ENCODE results near the gene CHRD.

CHRD gene

GRCh38 chr3:184409946-184410500 lies 30.2 kb downstream of the CHRD start:
- H3K4me3 ChIP-seq (ENCODE audit: low read depth, low read length), result no peak overlapping the region
- no peak for TF ChIP-seq CTCF (IDR thresholded peaks at IDR 0.05; ENCODE audit: low read depth, low read length, missing control alignments)
- no peak for DNase-seq (ENCODE audit: low read depth)

GRCh38 chr3:184414418-184415202 lies 34.8 kb downstream of the CHRD start:
- no peak overlapping the region for H3K4me3 ChIP-seq (ENCODE audit: low read depth, low read length)
- TF ChIP-seq CTCF (IDR thresholded peaks at IDR 0.05; ENCODE audit: low read depth, low read length, missing control alignments), result no peak
- no peak for DNase-seq (ENCODE audit: low read depth)

- DNase-seq (ENCODE audit: low read depth), result no peak
- TF ChIP-seq CTCF (IDR thresholded peaks at IDR 0.05; ENCODE audit: low read depth, low read length, missing control alignments), result no peak
- no peak overlapping the region for H3K4me3 ChIP-seq (ENCODE audit: low read depth, low read length)
These were observed 35.3 kb downstream of the CHRD start for GRCh38 chr3:184415203-184415490.

GRCh38 chr3:184417619-184418327 lies 37.9 kb downstream of the CHRD start:
- DNase-seq (ENCODE audit: low read depth), result peak; percentile 27
- no peak overlapping the region for H3K4me3 ChIP-seq (ENCODE audit: low read depth, low read length)
- TF ChIP-seq CTCF (IDR thresholded peaks at IDR 0.05; ENCODE audit: low read depth, low read length, missing control alignments), result peak; percentile 99

- H3K4me3 ChIP-seq (ENCODE audit: low read depth, low read length), result no peak overlapping the region
- no peak for DNase-seq (ENCODE audit: low read depth)
- TF ChIP-seq CTCF (IDR thresholded peaks at IDR 0.05; ENCODE audit: low read depth, low read length, missing control alignments), result no peak
These were observed 39.3 kb downstream of the CHRD start for GRCh38 chr3:184419171-184419570.

GRCh38 chr3:184423561-184423960 lies 43.7 kb downstream of the CHRD start:
- DNase-seq (ENCODE audit: low read depth), result no peak
- no peak for TF ChIP-seq CTCF (IDR thresholded peaks at IDR 0.05; ENCODE audit: low read depth, low read length, missing control alignments)

More at GRCh38 chr3:184423561-184423960, 43.7 kb downstream of the CHRD start:
- no peak overlapping the region for H3K4me3 ChIP-seq (ENCODE audit: low read depth, low read length)

Measured in GM12864 (cell line).